HL-60 (cell line): ENCODE measurements around the gene PARP12.

Experiments used
- GABPA ChIP-seq: IDR thresholded peaks from 2 replicates; pipeline ENCODE4 v1.6.1; 2012; ENCODE audit warnings: low read depth
- POLR2AphosphoS5 ChIP-seq: IDR thresholded peaks from 2 replicates; pipeline ENCODE4 v1.6.1; 2012; ENCODE audit warnings: low read depth
- TF ChIP-seq, protein P1 (sequence below): IDR thresholded peaks from one replicate; pipeline ENCODE4 v1.5.1; 2011; ENCODE audit warnings: low read length, control low read depth, inconsistent platforms; ENCODE audit not compliant: insufficient read depth
- TF ChIP-seq, protein P2 (sequence below): IDR thresholded peaks from 2 replicates; pipeline ENCODE4 v1.6.1; 2012; ENCODE audit warnings: low read depth; ENCODE audit not compliant: insufficient replicate concordance

- no peak for TF ChIP-seq POLR2AphosphoS5
- no peak for TF ChIP-seq GABPA
- TF ChIP-seq, protein P1, sequence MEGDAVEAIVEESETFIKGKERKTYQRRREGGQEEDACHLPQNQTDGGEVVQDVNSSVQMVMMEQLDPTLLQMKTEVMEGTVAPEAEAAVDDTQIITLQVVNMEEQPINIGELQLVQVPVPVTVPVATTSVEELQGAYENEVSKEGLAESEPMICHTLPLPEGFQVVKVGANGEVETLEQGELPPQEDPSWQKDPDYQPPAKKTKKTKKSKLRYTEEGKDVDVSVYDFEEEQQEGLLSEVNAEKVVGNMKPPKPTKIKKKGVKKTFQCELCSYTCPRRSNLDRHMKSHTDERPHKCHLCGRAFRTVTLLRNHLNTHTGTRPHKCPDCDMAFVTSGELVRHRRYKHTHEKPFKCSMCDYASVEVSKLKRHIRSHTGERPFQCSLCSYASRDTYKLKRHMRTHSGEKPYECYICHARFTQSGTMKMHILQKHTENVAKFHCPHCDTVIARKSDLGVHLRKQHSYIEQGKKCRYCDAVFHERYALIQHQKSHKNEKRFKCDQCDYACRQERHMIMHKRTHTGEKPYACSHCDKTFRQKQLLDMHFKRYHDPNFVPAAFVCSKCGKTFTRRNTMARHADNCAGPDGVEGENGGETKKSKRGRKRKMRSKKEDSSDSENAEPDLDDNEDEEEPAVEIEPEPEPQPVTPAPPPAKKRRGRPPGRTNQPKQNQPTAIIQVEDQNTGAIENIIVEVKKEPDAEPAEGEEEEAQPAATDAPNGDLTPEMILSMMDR, result no peak
- TF ChIP-seq, protein P2, sequence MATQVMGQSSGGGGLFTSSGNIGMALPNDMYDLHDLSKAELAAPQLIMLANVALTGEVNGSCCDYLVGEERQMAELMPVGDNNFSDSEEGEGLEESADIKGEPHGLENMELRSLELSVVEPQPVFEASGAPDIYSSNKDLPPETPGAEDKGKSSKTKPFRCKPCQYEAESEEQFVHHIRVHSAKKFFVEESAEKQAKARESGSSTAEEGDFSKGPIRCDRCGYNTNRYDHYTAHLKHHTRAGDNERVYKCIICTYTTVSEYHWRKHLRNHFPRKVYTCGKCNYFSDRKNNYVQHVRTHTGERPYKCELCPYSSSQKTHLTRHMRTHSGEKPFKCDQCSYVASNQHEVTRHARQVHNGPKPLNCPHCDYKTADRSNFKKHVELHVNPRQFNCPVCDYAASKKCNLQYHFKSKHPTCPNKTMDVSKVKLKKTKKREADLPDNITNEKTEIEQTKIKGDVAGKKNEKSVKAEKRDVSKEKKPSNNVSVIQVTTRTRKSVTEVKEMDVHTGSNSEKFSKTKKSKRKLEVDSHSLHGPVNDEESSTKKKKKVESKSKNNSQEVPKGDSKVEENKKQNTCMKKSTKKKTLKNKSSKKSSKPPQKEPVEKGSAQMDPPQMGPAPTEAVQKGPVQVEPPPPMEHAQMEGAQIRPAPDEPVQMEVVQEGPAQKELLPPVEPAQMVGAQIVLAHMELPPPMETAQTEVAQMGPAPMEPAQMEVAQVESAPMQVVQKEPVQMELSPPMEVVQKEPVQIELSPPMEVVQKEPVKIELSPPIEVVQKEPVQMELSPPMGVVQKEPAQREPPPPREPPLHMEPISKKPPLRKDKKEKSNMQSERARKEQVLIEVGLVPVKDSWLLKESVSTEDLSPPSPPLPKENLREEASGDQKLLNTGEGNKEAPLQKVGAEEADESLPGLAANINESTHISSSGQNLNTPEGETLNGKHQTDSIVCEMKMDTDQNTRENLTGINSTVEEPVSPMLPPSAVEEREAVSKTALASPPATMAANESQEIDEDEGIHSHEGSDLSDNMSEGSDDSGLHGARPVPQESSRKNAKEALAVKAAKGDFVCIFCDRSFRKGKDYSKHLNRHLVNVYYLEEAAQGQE, result no peak
Observed at GRCh38 chr7:140048989-140049338, 13.8 kb downstream of the PARP12 start.
